IPS-15b (cell line): Measurements from ENCODE around the gene ISG20.

ENCODE experiments used
- H3K27me3 ChIP-seq: one replicate; pipeline ENCODE4 v1.6.1; 2013; ENCODE audit warnings: low read length; ENCODE audit not compliant: control insufficient read depth, insufficient read depth
- H3K36me3 ChIP-seq: one replicate; pipeline ENCODE4 v1.6.1; 2013; ENCODE audit warnings: low read length; ENCODE audit not compliant: control insufficient read depth, insufficient read depth
- H3K4me1 ChIP-seq: one replicate; pipeline ENCODE4 v1.6.1; 2013; ENCODE audit warnings: mild to moderate bottlenecking, low read length; ENCODE audit not compliant: control insufficient read depth, insufficient read depth
- H3K4me3 ChIP-seq: one replicate; pipeline ENCODE4 v1.5.1; 2013; ENCODE audit warnings: low read depth, low read length
- H3K9ac ChIP-seq: one replicate; pipeline ENCODE4 v1.6.1; 2013; ENCODE audit warnings: low read depth, mild to moderate bottlenecking, low read length
- H3K9me3 ChIP-seq: one replicate; pipeline ENCODE4 v1.6.1; 2013; ENCODE audit warnings: mild to moderate bottlenecking, low read length; ENCODE audit not compliant: control insufficient read depth, insufficient read depth

Gene ISG20

GRCh38 chr15:88610701-88611231, 28.1 kb upstream of the ISG20 start:
- peaks cover 51% of the 10 kb centered on the region for H3K4me1 ChIP-seq
- H3K9me3 ChIP-seq = no peaks in the 10 kb centered on the region
- no peaks in the 10 kb centered on the region for H3K36me3 ChIP-seq
- no peak overlapping the region for H3K9ac ChIP-seq
- no peak overlapping the region for H3K4me3 ChIP-seq
- peaks cover 42% of the 10 kb centered on the region for H3K27me3 ChIP-seq

DNA sequence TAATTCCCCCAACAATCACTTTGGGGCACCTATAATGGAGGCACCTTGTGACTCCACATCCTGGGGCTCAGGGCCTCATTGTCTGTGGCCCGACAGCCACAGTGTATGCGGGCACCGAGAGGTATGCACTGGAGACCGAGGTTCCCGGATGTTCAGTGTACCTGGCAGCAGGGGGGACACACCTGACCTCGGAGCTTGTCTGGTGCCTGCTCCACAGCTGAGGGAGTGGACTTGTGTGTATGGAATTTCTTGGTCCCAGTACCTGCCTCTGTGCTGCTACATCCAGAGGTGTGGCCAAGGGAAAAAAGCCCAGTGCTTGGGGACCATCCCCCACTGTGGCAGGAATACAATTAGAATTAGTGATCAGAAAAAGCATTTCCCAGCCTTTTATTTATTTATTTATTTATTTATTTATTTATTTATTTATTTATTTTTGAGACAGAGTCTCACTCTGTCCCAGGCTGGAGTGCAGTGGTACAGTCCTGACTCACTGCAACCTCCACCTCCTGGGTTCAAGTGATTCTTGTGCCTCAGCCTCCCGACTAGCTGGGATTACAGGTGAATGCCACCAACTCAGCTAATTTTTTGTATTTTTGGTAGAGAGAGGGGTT, 26.5 kb upstream of the ISG20 start:
- no peaks in the 10 kb centered on the region for H3K36me3 ChIP-seq
- H3K27me3 ChIP-seq = peaks cover 27% of the 10 kb centered on the region
- H3K9me3 ChIP-seq = no peaks in the 10 kb centered on the region
- peak overlapping the region; percentile 5 for H3K4me3 ChIP-seq
- H3K9ac ChIP-seq = no peak overlapping the region
- peaks cover 43% of the 10 kb centered on the region for H3K4me1 ChIP-seq

DNA sequence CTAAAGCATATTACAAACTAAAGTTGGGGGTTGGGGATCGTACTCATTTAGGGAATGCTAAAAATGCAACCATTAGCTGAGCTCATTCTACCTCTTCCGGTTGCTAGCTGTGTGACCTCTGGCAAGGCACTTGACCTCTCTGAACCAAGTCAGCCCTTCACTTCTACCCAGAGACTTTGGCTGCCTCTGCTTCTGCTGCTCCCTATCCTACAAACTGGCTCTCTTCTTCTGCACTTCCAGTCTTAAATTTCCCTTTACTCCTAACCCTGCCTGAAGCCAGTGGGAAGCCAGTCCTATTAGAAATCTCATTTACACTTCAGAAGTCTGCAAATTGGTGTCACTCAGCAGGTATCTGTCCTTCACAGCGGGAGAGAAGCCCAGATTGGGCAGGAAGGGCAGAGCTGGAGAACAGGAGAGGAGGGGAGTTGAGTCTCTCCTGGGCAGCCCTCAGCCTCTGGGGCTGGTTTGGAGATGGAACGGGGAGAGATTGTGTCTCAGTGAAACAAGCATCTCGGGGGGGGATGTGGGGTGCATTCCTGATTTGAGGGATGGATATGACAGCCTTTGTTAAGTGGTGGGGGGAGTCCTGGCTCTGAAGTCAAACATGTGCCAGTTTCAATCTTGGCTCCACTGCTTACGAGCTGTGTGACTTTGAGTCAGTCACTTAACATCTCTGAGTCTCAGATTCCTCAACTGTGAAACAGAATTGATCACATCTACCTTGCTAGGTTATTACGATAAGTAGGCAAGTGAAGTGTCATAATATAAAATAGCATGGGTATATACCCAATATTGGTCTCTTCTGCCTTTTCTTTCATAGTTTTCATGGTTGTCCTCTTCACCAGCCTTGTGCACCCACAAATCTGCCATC, 25.5 kb upstream of the ISG20 start:
- H3K27me3 ChIP-seq = peaks cover 17% of the 10 kb centered on the region

GRCh38 chr15:88615303-88616107, 23.3 kb upstream of the ISG20 start:
- Histone ChIP-seq H3K9me3 (no peaks in the 10 kb centered on the region), H3K4me1 (peaks cover 51% of the 10 kb centered on the region), H3K4me3 (no peak overlapping the region), H3K27me3 (peaks cover 5% of the 10 kb centered on the region), H3K36me3 (no peaks in the 10 kb centered on the region), H3K9ac (no peak overlapping the region)

More for the DNA sequence above, 25.5 kb upstream of the ISG20 start:
- H3K9me3 ChIP-seq = no peaks in the 10 kb centered on the region
- no peak overlapping the region for H3K9ac ChIP-seq
- H3K4me3 ChIP-seq = no peak overlapping the region
- H3K4me1 ChIP-seq = peaks cover 48% of the 10 kb centered on the region
- H3K36me3 ChIP-seq = no peaks in the 10 kb centered on the region

- no peak overlapping the region for H3K4me3 ChIP-seq
- peaks cover 5% of the 10 kb centered on the region for H3K27me3 ChIP-seq
- no peaks in the 10 kb centered on the region for H3K9me3 ChIP-seq
- H3K36me3 ChIP-seq = peaks cover under 1% of the 10 kb centered on the region
- peaks cover 50% of the 10 kb centered on the region for H3K4me1 ChIP-seq
- H3K9ac ChIP-seq = no peak overlapping the region
Measured at GRCh38 chr15:88616240-88616639, 22.6 kb upstream of the ISG20 start.

DNA sequence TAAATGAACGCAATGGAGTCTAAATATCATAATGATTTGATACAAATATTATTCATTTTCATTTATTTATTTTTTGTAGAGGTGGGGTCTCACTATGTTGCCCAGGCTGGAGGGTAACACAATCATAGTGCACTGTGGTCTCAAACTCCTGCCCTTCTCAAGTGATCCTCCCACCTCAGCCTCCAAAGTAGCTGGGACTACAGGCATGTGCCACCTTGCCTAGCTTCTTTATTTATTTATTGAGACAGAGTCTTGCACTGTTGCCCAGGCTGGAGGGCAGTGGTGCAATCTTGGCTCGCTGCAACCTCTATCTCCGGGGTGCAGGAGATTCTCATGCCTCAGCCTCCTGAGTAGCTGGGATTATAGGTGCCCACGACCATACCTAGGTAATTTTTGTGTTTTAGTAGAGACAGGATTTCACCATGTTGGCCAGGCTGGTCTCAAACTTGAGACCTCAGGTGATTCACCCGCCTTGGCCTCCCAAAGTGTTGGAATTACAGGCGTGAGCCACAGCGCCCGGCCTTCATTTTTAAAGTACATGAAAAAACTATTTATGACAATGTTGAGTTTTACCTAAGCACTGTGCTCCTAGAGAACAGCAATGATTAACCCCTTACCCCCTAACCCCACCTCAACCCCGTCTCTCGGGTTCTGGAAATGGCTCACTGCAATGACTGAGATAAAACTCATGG, 21.6 kb upstream of the ISG20 start:
- Histone ChIP-seq H3K4me3 (no peak overlapping the region), H3K4me1 (peaks cover 42% of the 10 kb centered on the region), H3K27me3 (peaks cover 5% of the 10 kb centered on the region), H3K36me3 (peaks cover 8% of the 10 kb centered on the region), H3K9ac (no peak overlapping the region), H3K9me3 (no peaks in the 10 kb centered on the region)

GRCh38 chr15:88617790-88618189, 21.0 kb upstream of the ISG20 start:
- H3K9ac ChIP-seq = no peak overlapping the region
- H3K9me3 ChIP-seq = no peaks in the 10 kb centered on the region
- peaks cover 38% of the 10 kb centered on the region for H3K4me1 ChIP-seq
- H3K4me3 ChIP-seq = no peak overlapping the region
- H3K36me3 ChIP-seq = peaks cover 10% of the 10 kb centered on the region
- H3K27me3 ChIP-seq = peaks cover 5% of the 10 kb centered on the region

DNA sequence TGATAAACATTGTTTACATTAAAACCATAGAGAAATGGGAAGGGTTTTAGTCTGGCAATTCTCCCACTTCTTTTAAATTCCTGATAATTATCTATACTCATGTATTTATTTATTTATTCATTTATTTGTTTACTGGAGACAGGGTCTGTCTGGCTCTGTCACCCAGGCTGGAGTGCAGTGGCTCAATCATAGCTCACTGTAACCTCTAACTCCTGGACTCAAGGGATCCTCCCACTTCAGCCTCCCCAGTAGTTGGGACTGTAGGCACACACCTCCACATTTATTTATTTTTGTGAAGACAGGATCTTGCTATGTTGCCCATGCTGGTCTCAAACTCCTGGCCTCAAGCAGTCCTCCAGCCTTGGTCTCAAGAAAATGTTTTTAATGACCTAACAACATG, 20.1 kb upstream of the ISG20 start:
- Histone ChIP-seq H3K4me3 (no peak overlapping the region), H3K27me3 (peaks cover 3% of the 10 kb centered on the region), H3K9ac (no peak overlapping the region), H3K4me1 (peaks cover 38% of the 10 kb centered on the region), H3K9me3 (no peaks in the 10 kb centered on the region), H3K36me3 (peaks cover 15% of the 10 kb centered on the region)

- no peaks in the 10 kb centered on the region for H3K9me3 ChIP-seq
- peaks cover 40% of the 10 kb centered on the region for H3K4me1 ChIP-seq
Measured at GRCh38 chr15:88619796-88620195, 19.0 kb upstream of the ISG20 start.

GRCh38 chr15:88620995-88621772, 17.6 kb upstream of the ISG20 start, which contains the start of gene AEN:
AEN (plus strand) TSS chr15:88621340; CDS start chr15:88626210, 4,870 bp downstream.
- Histone ChIP-seq H3K9me3 (no peaks in the 10 kb centered on the region), H3K9ac (peak within 1 kb of the TSS; percentile 98), H3K27me3 (no peaks in the 10 kb centered on the region), H3K4me1 (peaks cover 36% of the 10 kb centered on the region), H3K4me3 (peak within 1 kb of the TSS; percentile 99), H3K36me3 (peaks cover 24% of the 10 kb centered on the region)

More at GRCh38 chr15:88619796-88620195, 19.0 kb upstream of the ISG20 start:
- Histone ChIP-seq H3K4me3 (peak overlapping the region; percentile 40), H3K9ac (no peak overlapping the region), H3K36me3 (peaks cover 19% of the 10 kb centered on the region), H3K27me3 (no peaks in the 10 kb centered on the region)
